Suppressor macrophage treated with lipopolysaccharide for 1 hour (primary cell): Measurements from ENCODE around the gene GOLGA6L2.
"Not testable (repeated sequence)": the region's sequence is repeated elsewhere in the genome, so short reads cannot be mapped to it uniquely, and the experiment has no call there.

ENCODE experiments used
- DNase-seq, 3 donors: peaks; one replicate each; pipeline ENCODE4 v3.0.0-alpha.2; 2020 to 2022

GOLGA6L2 gene

GRCh38 chr15:23447107-23447500 lies at the start of gene GOLGA6L2:
TSS of gene GOLGA6L2 (minus strand) at chr15:23447243. CDS start at chr15:23447181, 62 bp downstream.
- peak; percentile 7 to 25 (median 7) for DNase-seq

GRCh38 chr15:23484870-23485269 lies 37.8 kb upstream of the GOLGA6L2 start:
- DNase-seq: no peak

GRCh38 chr15:23483821-23484299 lies 36.8 kb upstream of the GOLGA6L2 start:
- no peak for DNase-seq

GRCh38 chr15:23482764-23483489 lies 35.9 kb upstream of the GOLGA6L2 start:
- no peak for DNase-seq

GRCh38 chr15:23482228-23482627 lies 35.2 kb upstream of the GOLGA6L2 start:
- no peak for DNase-seq

- no peak for DNase-seq
Measured at GRCh38 chr15:23477920-23478319, 30.9 kb upstream of the GOLGA6L2 start.

- DNase-seq: no peak
Measured at GRCh38 chr15:23472678-23473077, 25.6 kb upstream of the GOLGA6L2 start.

- DNase-seq: no peak
Measured at GRCh38 chr15:23472033-23472432, 25.0 kb upstream of the GOLGA6L2 start.

GRCh38 chr15:23467110-23467600 lies 20.1 kb upstream of the GOLGA6L2 start:
- peak; percentile 6 to 37 (median 25) for DNase-seq

GRCh38 chr15:23457890-23458289 lies 10.8 kb upstream of the GOLGA6L2 start:
- DNase-seq: no peak

- DNase-seq: no peak
Measured at GRCh38 chr15:23446215-23447106, 582 bp downstream of the GOLGA6L2 start.

GRCh38 chr15:23444269-23444668 lies 2.8 kb downstream of the GOLGA6L2 start:
- DNase-seq: no peak

GRCh38 chr15:23441204-23441603 lies 5.8 kb downstream of the GOLGA6L2 start:
- DNase-seq: no peak

GRCh38 chr15:23440596-23440995 lies 6.4 kb downstream of the GOLGA6L2 start:
- no peak for DNase-seq

- DNase-seq: no peak
Measured at GRCh38 chr15:23439513-23439912, 7.5 kb downstream of the GOLGA6L2 start.

- DNase-seq: no peak
Measured at GRCh38 chr15:23438816-23439466, 8.1 kb downstream of the GOLGA6L2 start.

- no peak for DNase-seq
Measured at GRCh38 chr15:23437673-23438072, 9.4 kb downstream of the GOLGA6L2 start.

GRCh38 chr15:23437146-23437545 lies 9.9 kb downstream of the GOLGA6L2 start:
- no peak for DNase-seq

GRCh38 chr15:23436421-23436820 lies 10.6 kb downstream of the GOLGA6L2 start:
- no peak for DNase-seq

GRCh38 chr15:23434699-23435098 lies 12.3 kb downstream of the GOLGA6L2 start:
- not testable (repeated sequence) for DNase-seq

GRCh38 chr15:23425327-23425726 lies 21.7 kb downstream of the GOLGA6L2 start:
- not testable (repeated sequence) for DNase-seq

- DNase-seq: no peak
Measured at GRCh38 chr15:23424111-23424904, 22.7 kb downstream of the GOLGA6L2 start.
